Measurements from ENCODE around the gene RASAL2.
A peak's percentile ranks its signal among the peaks of the same experiment; 100 is the strongest.
"Not testable (repeated sequence)": the region's sequence is repeated elsewhere in the genome, so short reads cannot be mapped to it uniquely, and the experiment has no call there.

Gene RASAL2

DNA sequence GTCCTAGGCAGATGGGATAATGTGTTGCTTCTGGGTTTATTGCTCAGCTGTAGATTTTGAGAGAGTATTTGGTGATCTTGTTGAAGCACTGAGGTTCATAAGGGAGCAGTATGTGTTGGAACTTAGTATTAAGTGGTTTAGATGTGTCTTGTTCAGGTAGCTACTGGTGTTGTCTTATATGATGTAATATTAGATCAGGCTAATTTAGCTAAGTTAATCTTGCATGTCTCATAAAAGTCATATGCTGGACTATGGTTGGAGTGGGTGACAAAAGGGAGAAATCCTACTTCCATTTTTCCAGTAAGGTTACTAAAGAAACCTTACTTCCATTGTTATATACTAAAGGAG is 206.4 kb downstream of the RASAL2 start:
- no peak for DNase-seq

DNA sequence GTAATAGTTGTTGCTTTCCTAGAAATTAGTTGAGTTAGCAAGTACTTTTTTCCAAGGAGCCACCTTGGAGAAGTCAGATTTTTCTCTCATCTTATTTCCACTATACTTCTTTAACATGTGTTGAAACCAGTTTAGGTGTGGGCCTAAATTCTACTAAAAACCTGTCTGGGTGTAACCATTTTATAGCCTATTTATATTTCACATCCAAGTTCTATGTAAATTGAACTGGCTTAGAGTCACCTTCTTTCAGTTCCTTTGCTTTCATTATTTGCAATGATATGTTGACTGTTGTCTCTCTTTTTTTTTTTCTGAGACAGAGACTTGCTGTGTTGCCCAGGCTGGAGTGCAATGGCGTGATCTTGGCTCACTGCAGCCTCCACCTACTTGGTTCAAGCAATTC is 207.2 kb downstream of the RASAL2 start:
- DNase-seq, result no peak

DNA sequence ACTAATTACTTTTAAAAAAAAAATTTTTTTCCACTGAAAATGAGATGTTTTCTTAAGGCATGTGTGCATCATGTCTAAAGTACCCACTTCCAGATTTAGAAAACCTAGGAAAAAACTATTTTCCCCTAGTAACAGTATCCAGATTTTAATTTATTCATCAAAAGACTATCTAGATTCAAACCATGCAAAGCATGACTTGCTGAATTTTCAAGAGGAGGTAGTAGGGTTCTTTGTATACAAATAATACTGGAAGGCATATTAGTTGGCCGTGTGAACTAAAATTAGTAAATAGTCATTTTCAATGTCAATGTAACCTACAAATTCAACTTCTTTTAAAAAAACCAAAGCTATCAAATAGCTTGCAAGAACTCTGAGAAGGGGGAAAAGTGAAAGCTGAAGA is 213.4 kb downstream of the RASAL2 start:
- no peak for DNase-seq

DNA sequence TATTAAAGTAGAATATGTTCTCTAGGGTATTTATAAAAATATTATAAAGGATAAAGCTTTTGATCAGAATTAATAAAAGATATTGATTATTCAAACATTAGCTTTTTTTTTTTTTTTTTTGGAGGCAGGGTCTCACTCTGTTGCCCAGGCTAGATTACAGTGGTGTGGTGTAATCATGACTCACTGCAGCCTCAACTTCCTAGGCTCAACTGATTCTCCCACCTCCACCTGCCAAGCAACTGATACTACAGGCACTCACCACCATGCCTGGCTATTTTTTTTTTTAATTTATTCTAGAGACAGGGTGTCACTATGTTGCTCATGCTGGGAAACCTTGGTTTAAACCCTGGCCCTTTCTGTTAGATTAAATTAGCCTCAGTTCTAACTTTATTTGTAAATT is 214.5 kb downstream of the RASAL2 start:
- no peak for DNase-seq

DNA sequence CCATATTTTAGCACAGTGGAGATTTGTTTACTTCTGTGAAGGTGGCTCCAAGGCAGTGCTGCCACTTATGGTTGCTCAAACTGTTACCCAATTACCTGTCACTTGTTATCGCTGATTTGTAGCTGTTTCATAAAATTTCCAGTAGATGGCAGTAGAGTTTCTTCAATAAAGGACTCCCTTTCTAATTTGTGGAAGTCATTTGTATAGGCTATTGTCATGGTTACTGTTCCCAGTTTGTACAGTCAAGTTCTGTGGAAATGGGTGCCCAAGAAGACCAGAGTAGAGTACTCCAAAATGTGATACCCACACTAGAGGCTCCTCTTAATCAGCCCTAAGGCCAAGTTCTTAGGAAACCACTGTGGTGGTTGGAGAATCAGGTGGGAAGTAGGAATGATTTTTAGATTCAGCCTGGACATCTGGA is 216.8 kb downstream of the RASAL2 start:
- DNase-seq, result peak; percentile 85

DNA sequence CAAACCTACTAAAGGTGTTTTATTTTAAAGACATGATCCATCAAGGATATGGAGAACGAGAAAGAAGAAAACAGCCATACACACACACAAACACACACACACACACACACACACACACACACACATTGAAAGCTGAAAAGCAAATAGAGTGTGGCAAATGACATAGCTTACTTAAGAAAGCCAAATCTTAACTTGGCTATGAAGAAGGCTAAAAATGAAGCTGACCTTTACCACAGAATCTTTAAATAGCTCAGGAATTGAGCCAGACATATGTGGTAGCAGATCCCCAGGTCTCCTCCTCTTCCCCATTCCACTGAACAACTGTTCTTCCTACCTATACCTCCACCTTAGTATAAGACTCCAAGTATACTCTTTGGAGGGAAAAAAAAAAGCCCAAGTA is 217.3 kb downstream of the RASAL2 start:
- no peak for DNase-seq

DNA sequence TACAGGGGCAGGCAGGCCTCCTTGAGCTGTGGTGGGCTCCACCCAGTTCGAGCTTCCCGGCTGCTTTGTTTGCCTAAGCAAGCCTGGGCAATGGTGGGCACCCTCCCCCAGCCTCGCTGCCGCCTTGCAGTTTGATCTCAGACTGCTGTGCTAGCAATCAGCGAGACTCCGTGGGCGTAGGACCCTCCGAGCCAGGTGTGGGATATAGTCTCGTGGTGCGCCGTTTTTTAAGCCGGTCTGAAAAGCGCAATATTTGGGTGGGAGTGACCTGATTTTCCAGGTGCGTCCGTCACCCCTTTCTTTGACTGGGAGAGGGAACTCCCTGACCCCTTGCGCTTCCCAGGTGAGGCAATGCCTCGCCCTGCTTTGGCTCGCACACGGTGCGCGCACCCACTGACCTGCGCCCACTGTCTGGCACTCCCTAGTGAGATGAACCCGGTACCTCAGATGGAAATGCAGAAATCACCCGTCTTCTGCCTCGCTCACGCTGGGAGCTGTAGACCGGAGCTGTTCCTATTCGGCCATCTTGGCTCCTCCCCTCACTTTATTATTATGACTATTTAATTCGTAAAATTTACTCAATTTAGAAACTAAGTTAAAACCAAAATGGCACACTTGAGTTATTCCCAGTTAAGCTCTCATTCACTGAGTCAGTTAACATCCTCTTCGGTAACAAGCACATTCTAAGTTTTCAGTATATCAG is 226.5 kb downstream of the RASAL2 start:
- DNase-seq, result not testable (repeated sequence)

DNA sequence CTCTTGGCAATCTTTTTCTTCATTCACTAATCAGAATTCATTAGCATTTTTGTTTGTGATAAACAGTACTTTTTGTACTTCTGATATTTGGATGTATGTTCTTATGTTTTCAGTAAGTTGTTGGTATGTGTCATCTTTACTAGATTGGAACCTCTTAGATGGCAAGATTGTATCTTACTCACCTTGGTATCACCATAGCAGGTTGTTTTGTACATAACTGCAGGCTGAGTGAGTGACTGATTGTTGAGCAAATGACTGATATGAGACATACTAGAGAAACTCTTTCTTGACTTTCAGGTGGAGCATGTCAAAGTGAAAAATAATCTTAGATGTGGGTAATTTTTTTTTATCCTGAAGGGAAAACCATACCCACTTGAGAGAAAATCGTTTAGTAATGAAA is 229.2 kb downstream of the RASAL2 start:
- DNase-seq, result no peak

DNA sequence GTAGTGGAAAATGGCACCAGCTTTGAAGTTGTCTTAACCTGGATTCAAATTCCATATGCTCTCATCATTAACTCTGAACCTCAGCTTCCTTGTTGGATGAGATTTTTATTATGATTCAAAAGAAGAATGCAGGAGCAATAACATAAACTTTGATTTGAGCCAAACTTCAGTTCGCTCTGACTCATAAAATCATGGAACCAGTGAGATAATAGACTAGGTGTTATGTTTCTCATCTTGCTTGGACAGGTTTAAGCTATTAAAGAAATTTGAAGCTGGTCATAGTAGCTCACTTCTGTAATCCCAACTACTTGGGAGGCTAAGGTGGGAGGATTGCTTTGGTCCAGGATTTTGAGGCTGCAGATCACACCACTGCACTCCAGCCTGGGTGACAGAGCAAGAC is 230.1 kb downstream of the RASAL2 start:
- DNase-seq, result no peak

DNA sequence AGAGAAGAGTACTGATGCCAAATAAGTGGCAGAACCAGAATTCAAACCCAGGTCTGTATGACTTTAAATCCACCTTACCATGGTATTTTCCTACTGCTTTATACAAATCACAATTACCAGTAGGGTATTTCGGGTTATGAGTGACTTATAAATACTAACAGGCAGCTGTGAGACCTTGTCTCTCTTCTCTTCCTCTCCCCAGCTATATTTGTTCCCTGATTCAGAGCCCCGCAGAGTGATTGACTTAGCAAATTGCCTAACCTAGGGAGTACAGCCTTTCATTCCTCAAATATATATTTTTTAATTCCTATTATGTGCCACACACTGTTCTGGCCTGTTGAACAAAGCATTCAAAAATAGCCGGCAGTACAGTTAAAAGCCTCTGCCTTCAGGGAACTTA is 234.8 kb downstream of the RASAL2 start:
- no peak for DNase-seq

DNA sequence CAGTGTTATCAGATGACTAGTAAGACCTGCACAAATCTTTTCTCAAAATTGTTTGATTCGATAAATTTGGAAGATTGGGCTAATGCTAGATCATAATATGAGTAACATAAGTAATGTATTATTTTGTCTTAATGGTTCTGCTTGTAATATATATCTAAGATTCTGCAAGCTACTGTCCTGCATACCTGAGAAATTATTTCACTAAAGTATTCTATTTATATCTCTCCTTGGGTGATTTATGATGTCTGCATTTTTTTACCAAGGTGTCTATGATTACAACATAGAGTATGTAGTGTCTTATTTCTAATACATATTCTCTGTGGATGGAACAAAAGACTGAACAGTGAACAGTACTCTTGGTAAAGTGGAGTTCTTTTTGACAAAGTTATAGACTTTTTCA is 236.2 kb downstream of the RASAL2 start:
- DNase-seq, result no peak

DNA sequence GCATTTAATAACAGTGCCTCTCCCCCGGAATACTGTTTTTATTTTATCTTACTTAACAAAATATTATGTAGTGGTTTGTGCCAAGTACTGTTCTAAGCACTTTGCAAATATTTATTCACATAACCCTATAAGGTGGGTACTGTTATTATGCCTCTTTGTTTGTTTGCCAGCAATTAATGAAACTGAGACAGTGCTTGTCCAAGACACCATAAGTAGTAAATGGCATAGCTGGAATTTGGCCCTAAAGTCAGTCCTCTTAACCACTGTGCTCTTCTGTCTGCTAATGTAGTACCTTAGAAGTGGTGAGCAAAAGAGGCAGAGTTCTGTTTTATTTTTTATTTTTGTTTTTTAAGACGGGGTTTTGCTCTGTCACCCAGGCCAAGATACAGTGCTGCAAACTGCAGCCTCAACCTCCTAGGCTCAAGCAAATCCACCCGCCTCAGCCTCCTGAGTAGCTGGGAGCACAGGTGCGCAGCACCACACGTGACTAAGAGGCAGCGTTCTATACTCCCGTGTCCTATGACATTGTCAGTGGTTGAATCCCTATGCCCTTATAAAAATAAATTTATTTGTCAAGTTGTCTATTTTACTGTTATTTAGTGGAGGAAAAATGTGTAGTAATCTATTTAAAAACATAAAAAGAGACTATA is 237.1 kb downstream of the RASAL2 start:
- DNase-seq, result no peak

DNA sequence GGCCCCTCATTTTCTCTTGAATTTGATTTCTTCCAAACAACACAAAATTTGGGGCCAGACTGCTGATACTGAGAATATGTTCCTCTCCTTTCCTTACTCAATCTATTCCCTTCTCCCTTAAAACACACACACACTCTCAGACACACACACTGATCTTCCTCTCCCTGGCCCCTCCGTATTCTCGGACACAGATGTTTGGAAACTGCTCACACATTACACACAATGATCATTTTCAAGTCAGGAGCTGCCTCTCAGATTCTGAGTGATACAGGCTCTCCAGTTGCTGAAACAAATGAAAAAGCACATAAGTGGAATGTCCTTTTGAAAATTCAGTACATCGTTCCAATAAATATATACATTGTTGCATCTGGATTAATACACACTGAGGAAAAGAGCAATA is 241.5 kb downstream of the RASAL2 start:
- no peak for DNase-seq

DNA sequence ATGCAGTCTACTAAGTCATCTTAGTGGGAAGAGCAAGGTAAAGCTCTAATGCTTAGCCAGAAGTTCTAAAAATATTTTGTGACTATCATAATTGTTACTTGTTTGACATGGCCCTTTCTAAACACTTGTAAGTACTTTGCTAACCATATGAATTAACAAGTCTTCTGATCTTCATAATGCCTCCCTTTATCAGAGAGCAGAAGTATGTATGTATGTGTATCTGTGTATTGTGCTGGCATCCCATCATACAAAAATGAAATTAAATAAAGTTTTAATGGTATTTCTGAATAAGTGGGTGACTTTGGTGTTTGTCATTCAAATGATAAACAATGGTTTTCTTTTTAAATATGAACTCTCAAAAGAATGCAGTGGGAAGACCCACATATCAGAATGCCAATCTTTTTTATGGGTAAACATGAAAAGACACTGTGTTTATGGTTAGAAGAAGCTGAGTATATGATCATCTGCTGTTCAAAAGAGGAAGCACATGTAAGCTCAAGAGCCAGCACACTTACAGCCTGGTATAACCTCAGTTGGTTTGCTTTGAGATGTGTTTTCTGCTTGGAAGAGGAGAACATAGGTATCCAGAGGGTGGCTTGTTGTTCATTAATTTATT is 243.3 kb downstream of the RASAL2 start:
- no peak for DNase-seq

DNA sequence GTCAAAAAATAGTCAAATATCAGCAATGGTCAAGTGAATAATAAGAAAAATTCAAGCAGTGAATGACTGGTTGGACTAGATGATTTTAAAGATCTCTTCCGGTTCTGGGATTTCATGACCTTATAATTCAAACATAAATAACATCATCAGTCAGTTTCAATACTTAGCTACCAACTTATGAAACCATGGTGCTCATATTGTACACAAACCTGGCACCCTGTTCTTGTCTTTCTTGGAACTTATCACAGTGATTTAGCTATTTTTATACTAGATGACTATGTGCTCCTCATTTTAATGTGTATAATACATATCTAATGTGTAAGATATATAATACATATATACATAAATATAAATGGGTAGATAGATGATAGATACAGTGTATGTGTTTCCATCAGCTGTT is 245.9 kb downstream of the RASAL2 start:
- no peak for DNase-seq

DNA sequence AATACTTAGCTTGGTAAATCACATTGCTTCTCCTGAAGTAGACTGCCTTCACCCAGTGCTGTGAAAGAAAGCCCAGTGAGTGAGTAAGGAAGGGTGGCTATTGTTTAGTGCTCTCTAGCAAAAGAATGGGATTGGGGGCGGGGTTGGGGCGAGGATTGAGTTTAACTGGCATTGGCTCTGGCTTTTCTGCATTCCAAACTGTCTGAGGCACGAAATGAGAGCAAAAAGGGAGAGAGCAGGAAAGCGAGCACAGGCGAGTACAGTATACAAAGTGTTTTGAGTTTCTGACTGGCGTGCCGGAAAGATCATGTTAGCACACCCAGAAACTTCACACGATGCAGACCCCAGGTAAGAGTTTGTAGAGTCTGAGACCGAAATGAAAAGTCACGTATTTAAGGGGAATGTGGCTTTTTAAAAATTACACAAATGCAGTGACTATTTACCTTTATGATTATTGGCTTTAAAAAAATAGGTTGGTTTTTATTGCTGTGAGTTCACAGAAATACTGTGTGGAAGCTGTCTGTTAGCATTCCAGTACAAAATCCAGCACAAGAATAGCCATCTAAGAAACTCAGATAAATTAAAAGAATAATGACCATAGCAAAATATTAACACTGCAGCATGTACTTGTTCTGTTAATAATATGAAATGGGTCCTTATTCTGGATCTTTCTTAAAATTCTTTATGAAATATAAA is 247.5 kb downstream of the RASAL2 start:
- DNase-seq, result peak; percentile 76

DNA sequence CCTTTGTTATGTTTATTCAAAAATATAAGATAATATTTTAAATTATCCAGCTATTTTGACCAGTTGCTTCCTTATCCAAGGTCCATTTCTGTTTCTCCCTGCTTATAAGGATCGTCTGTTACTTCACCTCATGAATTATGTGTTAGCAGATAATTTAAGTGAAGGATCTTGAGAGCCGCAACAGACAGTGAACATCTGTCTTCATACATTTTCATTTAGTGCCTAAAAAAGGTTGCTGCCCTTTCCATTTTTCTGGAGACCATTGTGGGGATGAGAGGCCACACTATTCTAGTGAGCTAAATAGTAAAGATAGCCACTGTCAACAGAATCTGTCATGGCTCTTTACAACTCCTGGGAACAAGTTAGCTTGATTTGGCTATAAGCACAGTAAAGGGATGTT is 248.8 kb downstream of the RASAL2 start:
- no peak for DNase-seq

DNA sequence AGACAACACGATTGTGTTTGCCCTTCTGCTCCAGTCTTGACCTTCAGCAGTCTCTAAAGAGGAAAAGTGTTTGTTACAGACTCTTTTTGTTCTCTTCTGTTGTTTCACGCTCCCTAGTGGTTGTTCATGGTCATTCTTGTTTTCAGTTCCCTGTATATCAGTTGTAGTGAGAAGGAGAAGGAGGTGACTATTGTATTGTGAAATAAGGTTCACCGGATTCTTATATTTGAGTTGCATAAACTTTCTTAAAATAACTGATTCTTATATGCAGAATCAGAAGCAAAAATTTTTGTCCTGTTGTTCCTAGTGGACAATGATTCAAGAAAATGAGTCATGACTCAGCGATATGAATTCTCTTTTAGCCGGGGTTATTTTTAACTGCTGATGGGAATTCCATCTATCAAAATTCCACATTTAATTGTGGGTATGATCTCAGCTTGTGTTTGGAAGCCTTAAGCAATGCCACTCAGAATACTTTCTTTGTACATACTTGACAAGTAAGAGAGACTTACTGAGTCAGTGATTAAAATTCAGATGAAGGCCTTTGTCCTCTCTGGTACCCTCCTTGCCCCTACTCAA is 250.7 kb downstream of the RASAL2 start:
- DNase-seq, result no peak

DNA sequence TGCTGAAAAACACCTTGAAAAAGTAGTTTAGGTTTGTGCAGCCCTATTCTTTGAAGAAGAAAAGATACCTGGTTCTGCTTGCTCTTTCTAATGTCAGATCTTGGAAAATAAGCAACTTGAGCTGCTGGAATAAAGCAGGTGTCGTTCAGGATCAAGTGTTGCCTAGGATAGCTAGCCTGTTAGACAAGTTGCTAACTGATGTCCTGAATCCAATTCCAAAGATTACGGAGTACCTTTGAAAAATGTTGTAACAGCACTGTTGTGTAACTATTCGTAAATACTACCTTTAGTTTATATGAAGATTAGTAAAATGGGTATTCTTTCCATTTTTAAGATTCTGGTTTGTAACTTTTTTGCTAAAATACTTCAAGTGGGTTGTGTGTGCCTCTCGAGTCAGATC is 251.3 kb downstream of the RASAL2 start:
- no peak for DNase-seq

DNA sequence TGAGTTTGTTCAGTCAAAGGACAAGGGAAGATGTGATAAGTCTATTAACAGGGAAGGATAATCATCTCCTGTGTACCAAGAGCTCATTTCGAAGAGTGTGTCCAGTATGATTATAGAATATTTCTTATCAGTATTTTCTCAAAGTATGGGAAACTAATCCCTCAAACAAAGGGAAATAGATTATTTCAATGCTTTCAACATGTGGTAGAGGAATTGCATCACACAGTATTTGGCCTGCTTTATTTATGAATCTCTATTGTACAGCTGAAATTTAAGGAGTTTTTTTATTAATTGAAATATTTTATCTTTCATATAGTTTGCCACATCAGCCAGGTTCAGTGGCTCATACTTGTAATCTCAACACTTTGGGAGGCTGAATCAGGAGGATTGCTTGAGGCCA is 251.9 kb downstream of the RASAL2 start:
- DNase-seq, result no peak

DNA sequence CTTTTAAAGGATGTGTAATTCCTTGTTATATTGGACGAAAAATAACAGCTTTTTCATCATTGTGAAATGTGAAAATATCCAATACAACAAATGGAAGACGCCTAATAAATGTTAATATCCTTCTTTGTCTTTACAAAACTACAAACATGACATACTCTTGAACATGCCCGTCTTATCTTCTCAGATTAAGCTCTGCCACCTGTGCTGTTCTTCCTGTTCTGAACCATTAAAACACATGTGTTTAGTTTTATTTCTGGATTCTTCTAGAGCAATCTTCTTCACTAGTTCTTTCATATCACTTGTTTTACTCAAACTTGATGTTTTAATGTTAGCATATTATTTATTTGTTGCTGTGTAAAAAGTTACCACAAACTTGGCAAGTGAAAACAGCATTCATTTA is 255.9 kb downstream of the RASAL2 start:
- DNase-seq, result no peak

DNA sequence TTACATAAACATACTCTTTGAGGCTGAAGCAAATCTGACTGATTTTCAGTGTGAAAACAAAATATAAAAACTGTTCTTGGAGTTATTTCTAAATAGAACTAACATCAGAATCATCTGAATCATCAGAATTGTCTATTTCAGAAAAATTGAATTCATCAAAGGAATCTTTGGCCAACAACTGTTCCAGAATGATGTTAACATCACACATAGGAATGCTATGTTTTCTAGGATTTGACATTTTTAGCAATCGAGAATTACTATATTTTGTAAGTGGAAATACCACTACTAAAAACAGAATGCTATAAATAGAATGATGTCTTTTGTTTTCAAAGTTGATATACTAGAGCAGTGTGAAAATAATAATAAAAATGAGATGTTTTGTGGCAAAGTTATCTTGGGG is 258.0 kb downstream of the RASAL2 start:
- DNase-seq, result not testable (repeated sequence)

DNA sequence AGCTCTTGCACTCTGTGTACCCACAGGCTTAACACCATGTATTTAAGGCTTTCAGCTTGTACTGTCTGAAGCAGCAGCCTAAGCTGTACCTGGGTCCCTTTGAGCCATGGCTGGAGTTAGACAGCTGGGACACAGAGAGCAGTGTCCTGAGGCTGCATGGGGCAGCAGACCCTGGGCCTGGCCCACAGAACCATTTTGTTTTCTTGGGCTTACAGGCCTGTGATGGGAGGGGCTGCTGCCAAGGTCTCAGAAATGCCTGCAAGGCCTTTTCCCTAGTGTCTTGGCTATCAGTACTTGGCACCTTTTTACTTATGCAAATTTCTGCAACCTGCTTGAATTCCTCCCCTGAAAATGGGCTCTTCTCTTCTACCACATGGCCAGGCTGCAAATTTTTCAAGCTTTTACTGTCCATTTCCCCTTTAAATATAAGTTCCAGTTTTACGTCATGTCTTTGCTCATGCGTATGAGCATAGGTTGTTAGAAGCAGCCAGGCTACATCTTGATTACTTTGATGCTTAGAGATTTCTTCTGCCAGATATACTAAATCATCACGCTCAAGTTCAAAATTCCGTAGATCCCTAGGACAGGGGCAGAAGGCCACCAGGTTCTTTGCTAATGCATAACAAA is 259.0 kb downstream of the RASAL2 start:
- no peak for DNase-seq
